Ectodermal cell (in vitro differentiated cells): ENCODE results near the gene ABTB1. TPM values are rescaled to one million over a fixed set of nuclear protein-coding genes. Genes with fewer than 3 reads are reported as not detected.
A peak's percentile ranks its signal among the peaks of the same experiment; 100 is the strongest.

Experiments used
- H3K27ac ChIP-seq: 2 replicates; pipeline ENCODE4 v1.7.0; 2013; ENCODE audit warnings: mild to moderate bottlenecking, low read depth, low read length; ENCODE audit not compliant: insufficient read depth, poor library complexity, severe bottlenecking
- H3K27me3 ChIP-seq: 2 replicates; pipeline ENCODE4 v1.7.0; 2013; ENCODE audit warnings: mild to moderate bottlenecking, low read length; ENCODE audit not compliant: insufficient read depth, control insufficient read depth, poor library complexity, severe bottlenecking
- H3K36me3 ChIP-seq: one replicate; pipeline ENCODE4 v1.7.0; 2013; ENCODE audit warnings: low read length; ENCODE audit not compliant: control insufficient read depth, insufficient read depth
- H3K4me1 ChIP-seq: one replicate; pipeline ENCODE4 v1.7.0; 2013; ENCODE audit warnings: low read length; ENCODE audit not compliant: control insufficient read depth, insufficient read depth
- H3K4me3 ChIP-seq: 2 replicates; pipeline ENCODE4 v1.7.0; 2013; ENCODE audit warnings: low read depth, low read length, control low read depth; ENCODE audit not compliant: insufficient read depth
- H3K9me3 ChIP-seq: 2 replicates; pipeline ENCODE4 v1.7.0; 2013; ENCODE audit warnings: mild to moderate bottlenecking, low read length, moderate library complexity; ENCODE audit not compliant: control insufficient read depth
- WGBS, 2 experiments: methylation state at CpG; one replicate each; pipeline ENCODE4 v1.1.7; 2013; ENCODE audit warnings: missing lambda C conversion rate in 2 of 2; 5-methylcytosine and 5-hydroxymethylcytosine counted together
- polyA plus RNA-seq, 4 experiments: library from polyadenylated mRNA; stranded (reverse); fragments of 50-300 nt; gene quantifications; one replicate each; pipeline ENCODE4 v1.2.3, GENCODE V29; 2013

The ABTB1 gene
- 8.4 TPM for polyA plus RNA-seq (2013, experiment 1 of 4)
- polyA plus RNA-seq (2013, experiment 2 of 4), result 6.4 TPM
- polyA plus RNA-seq (2013, experiment 3 of 4), result 8.5 TPM
- 8.2 TPM for polyA plus RNA-seq (2013, experiment 4 of 4)

DNA sequence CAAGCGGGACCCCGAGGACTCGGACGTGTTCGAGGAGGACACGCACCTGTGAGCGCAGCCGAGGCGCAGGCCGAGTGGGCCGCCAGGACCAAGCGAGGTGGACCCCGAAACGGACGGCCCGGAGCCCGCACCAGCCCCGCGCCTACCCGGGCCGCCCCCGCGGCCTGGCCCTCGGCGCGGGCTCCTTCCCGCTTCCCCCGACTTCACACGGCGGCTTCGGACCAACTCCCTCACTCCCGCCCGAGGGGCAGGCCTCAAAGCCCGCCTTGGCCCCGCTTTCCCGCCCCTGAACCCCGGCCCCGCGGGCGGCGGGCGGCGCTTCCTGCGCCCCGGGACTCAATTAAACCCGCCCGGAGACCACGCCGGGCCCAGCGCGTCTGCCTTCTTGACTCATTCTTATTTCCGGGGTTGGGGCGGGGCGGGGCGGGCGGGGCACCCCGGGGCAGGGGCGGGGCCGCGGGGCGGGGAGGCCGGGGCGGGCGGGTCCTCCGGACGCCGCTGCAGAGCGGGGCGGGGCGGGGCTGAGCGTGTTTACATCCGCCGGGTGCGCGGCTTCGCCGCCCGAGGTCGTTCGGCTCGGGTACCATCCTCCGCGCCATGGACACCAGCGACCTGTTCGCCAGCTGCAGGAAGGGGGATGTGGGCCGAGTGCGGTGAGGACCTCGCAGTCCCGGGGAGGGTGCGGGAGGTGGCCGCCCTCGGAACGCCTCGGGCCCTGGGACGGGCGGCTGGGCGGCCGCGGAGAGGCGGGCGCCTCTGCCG, at the start of gene ABTB1:
Gene ABTB1, plus strand, starts transcription at position 524 of the 762 bp plus-strand sequence. Its CDS starts 74 bp downstream, at position 598.
- H3K27me3 ChIP-seq, result peaks cover 27% of the 10 kb centered on the region
- no peaks in the 10 kb centered on the region for H3K36me3 ChIP-seq
- peak within 1 kb of the TSS; percentile 66 for H3K4me3 ChIP-seq
- 1 to 2% methylated on average over 102 of the region's 102 CpGs for WGBS, 2 experiments
- H3K4me1 ChIP-seq, result peaks cover 3% of the 10 kb centered on the region
- H3K9me3 ChIP-seq, result no peaks in the 10 kb centered on the region
- no peak within 1 kb of the TSS for H3K27ac ChIP-seq

DNA sequence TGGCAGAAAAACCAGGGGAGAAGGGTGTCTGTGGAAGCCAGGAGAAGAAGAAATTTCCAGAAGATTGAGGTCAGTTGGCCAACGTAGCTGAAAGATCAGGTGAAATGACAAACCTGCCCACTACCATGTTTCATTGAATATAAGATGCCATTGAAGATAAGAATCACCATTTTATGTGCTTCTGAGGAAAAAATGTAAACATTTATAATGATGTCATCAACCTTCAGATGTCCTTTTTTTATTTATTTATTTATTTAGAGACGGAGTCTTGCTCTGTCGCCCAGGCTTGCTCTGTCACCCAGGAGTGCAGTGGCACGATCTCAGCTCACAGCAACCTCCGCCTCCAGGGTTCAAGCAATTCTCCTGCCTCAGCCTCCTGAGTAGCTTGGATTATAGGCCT, 48.7 kb upstream of the ABTB1 start:
- H3K4me3 ChIP-seq, result no peak overlapping the region
- H3K36me3 ChIP-seq, result peaks cover 29% of the 10 kb centered on the region
- H3K27me3 ChIP-seq, result peaks cover 31% of the 10 kb centered on the region
- no peaks in the 10 kb centered on the region for H3K4me1 ChIP-seq
- WGBS, 2 experiments, result 92 to 98% methylated on average over 5 of the region's 5 CpGs
- no peak overlapping the region for H3K27ac ChIP-seq
- H3K9me3 ChIP-seq, result no peaks in the 10 kb centered on the region

DNA sequence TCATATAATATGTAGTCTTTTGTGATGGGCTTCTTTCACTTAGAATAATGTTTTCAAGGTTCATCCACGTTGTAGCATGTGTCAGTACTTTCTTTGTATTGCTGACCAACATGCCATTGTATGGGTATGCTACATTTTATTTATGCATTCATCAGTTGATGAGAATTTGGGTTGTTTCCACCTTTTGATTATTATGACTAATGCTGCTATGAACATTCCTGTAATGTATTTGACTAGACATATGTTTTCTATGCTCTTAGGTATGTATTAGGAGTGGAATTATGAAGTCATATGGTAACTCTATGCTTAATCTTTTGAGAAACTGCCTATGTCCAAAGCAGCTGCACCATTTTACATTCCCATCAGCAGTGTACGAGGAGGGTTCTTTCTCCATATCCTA, 46.9 kb upstream of the ABTB1 start:
- H3K4me3 ChIP-seq, result no peak overlapping the region
- peaks cover 9% of the 10 kb centered on the region for H3K4me1 ChIP-seq
- peaks cover 44% of the 10 kb centered on the region for H3K27me3 ChIP-seq
- 75% methylated on average over 2 of the region's 2 CpGs for WGBS, 2 experiments
- H3K36me3 ChIP-seq, result peaks cover 15% of the 10 kb centered on the region
- no peaks in the 10 kb centered on the region for H3K9me3 ChIP-seq
- H3K27ac ChIP-seq, result no peak overlapping the region

DNA sequence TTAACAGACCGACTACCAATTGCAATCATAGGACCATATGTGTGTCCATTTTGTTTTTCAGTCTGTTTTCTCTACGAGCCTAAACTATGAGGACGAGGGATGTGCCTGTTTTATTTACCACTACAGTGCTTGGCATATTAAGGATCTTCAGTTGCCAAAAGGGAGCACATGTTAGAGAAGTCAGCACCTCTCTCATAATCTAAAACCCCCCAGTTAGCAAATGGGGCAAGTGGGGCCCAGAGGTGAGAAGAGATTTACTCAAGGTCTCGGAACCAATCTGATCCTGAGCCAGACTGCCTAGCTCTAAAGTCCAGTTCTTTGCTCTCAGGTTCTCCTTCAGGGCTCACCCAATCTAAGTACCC, 44.3 kb upstream of the ABTB1 start:
- Histone ChIP-seq H3K36me3 (no peaks in the 10 kb centered on the region), H3K27me3 (peaks cover 44% of the 10 kb centered on the region), H3K9me3 (no peaks in the 10 kb centered on the region), H3K4me3 (peak overlapping the region; percentile 16), H3K4me1 (peaks cover 9% of the 10 kb centered on the region), H3K27ac (no peak overlapping the region)
- 89 to 90% methylated on average over 4 of the region's 4 CpGs for WGBS, 2 experiments

DNA sequence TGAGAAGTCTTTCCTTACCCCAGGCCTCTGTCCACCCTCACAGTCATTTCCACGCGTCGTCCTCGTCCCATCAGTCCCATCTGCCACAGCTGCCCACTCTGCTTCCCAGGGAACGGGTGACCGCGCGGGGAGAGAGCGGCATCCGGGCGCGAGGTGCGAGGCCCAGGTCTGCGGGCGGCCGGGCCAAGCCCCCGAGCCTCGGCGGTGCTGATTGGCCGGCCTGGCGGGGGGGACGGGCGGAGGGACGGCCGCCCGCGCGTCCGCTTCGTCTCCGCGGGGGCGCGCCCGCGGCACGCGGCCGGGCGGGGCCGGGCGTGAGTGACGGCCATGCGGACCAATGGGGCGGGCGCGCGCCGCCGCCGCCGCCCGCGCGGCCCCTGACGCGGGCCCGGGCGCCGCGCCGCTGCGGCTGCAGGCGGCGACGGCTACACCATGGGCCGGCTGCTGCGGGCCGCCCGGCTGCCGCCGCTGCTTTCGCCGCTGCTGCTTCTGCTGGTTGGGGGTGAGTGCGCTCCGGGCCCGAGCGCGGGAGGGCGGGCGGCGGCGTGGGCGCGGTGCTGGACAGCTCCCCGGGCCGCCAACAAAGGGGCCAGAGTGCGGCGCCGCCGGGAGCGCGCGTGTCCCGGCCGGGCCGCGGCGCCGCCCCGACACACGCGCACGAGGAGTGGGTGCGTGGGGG, 43.8 kb upstream of the ABTB1 start, which contains the start of gene PODXL2:
Gene PODXL2, plus strand, starts transcription at position 398 of the 679 bp plus-strand sequence. Its CDS starts 35 bp downstream, at position 433.
- Histone ChIP-seq H3K4me1 (peaks cover 9% of the 10 kb centered on the region), H3K9me3 (no peaks in the 10 kb centered on the region), H3K4me3 (peak within 1 kb of the TSS; percentile 37), H3K36me3 (no peaks in the 10 kb centered on the region), H3K27ac (no peak within 1 kb of the TSS), H3K27me3 (peaks cover 44% of the 10 kb centered on the region)
- WGBS, 2 experiments, result 3% methylated on average over 105 of the region's 105 CpGs

DNA sequence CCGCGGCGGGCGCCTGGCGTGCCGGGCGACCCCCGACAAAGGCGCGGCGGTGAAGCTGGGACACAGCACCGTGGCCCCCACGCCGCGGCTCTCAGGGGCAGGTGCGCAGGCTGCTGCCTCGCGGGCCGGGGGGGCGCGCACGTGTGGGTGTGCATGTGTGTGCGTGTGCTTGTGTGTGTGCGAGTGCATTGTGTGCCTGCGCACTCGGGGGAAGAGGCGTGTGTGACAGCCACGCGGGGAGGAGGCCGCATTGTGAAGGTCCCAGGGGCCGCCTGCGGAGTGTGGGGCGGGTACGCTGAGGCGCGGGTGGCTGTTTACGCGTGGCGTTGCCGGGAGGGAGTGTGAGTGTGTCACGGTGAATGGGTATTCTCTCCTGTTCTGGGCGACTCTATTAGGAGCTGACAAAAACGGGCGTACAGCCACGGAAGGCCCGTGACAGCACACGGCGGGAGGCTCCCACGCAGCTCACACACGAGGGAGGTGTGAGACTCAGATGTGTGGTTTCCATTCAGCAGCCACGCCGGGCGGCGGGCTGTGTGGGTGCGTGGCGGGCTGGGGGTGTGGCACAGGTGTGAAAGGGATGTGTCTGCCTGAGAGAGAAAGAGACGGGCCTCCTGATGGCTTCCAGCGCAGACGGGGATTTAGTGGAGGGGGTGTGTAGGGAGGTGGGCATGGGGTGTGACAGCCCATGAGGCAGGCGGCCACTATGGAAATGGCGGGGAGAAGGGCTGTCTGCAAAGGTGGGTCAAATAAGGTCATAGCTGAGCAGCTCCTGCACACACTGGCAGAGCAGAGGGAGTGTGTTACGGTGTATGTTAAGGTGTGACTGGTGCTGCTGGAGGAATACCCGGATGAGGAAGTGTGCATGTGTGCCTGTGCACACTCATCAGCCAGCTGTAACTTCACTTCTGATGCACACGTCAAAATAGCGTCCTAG, 43.0 kb upstream of the ABTB1 start:
- H3K36me3 ChIP-seq, result no peaks in the 10 kb centered on the region
- no peak overlapping the region for H3K27ac ChIP-seq
- H3K4me1 ChIP-seq, result peaks cover 9% of the 10 kb centered on the region
- WGBS, 2 experiments, result 43 to 44% methylated on average over 65 of the region's 65 CpGs
- H3K4me3 ChIP-seq, result peak overlapping the region; percentile 37
- H3K9me3 ChIP-seq, result no peaks in the 10 kb centered on the region
- H3K27me3 ChIP-seq, result peaks cover 44% of the 10 kb centered on the region

DNA sequence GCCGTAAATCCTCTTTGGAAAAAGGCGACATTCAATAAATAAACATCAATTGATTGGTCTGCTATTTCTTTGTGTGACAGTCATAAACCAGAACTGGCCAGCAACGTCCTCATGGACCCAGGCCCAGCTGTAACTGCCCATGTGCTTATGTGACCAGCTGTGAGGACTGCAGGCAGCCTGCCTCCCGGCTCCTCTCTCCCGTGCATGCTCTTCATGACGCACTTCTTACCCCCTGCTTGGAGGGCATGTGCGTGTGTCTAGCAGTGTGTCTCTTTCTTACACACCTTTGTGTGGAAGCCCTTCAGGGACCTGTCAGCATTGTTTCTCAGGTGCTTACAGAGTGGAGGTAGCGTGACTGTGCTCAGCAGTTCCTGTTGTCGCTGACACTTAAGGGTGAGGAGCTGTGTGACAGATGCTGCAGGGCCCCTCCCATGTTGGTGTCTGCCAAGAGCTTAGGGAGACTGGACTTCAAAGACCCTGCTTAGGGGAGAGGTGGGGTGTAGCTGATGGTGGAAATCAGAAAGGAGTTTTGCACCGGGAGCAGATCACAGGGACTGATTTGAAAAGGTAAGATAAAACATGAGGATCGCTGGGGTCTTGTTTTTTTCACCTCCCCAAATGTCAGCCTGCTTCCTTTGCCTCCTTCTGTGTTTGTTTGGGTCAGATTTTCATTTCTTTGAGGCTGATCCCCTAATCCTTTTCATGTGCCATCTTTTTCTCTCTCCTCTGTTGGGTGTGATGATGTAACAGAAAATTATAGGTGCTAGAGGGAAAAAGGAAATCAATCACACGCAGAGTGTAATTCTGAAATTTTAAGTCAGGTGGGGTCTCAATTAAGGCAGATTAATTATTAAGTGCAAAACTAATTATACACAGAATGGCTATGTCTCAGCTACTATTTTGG, 41.7 kb upstream of the ABTB1 start:
- Histone ChIP-seq H3K36me3 (no peaks in the 10 kb centered on the region), H3K9me3 (no peaks in the 10 kb centered on the region), H3K4me1 (peaks cover 9% of the 10 kb centered on the region), H3K27ac (no peak overlapping the region), H3K27me3 (peaks cover 41% of the 10 kb centered on the region), H3K4me3 (no peak overlapping the region)
- 88 to 91% methylated on average over 12 of the region's 12 CpGs for WGBS, 2 experiments

DNA sequence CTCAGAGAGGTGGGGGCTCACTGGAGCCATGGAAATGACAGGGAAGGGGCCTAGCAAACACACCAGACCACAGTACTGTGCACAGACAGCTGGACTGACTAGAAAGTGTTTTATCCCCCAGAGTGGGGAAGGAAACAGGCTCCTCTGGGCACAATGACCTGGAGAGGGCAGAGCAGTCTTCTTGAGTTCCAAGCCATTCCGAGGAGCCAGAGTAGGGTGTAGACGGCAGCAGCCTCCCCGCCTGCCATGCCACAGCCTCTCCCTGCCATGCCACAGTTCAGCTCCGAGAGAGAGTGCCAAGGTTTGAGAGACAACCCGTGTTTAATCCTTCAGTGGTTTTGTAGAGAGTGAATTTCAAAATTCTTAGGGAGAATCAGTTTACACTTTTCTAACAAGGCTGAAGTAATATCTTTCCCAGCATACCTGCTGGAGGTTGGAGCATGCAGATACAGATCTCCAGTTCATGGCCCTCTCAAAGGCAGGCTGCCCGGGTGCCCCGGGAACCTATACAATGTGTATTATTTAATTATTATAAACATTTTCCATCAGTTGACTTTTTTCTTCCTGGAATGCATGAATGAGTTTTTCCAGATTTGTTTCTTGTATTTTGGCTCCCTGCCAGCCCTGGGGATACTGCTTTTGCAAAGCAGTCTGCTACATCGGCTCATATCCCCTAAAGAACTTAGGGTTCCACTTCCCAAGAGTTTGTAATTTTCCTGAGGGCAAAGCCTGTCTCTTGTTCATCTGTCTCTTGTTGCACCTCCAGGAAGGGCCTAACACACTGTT, 40.5 kb upstream of the ABTB1 start:
- Histone ChIP-seq H3K27ac (no peak overlapping the region), H3K9me3 (no peaks in the 10 kb centered on the region), H3K4me3 (no peak overlapping the region), H3K4me1 (peaks cover 9% of the 10 kb centered on the region), H3K27me3 (peaks cover 29% of the 10 kb centered on the region), H3K36me3 (no peaks in the 10 kb centered on the region)
- WGBS, 2 experiments, result 80 to 91% methylated on average over 6 of the region's 8 CpGs
